ENCODE measurements around the gene ERCC8. TPM values are rescaled to one million over a fixed set of nuclear protein-coding genes. Genes with fewer than 3 reads are reported as not detected.
A peak's percentile ranks its signal among the peaks of the same experiment; 100 is the strongest.

ERCC8 gene
- total and polyA plus RNA-seq, 10 of the 15 experiments (the other 5 are each of a cell fraction or from before 2014, with no cell fraction given) = 10.4 to 31.2 (median 16.4) TPM

DNA sequence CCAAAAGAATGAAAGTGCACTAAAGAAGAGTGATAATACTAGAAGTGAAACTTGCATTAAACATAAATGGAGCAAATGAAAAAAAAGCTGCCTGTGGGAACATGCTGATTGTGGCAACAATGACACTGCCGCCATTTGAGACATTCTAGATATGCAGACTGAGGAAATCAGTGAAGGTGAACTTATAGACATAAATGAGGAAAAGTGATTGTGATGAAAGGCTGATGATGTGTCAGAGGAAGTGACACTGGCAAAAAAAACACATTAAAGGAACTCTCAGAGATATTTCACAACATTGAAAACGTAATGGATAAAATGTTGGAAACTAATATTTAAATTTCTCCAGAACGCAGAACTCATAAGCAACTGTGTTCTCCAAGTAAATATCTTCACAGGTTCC is 1.2 kb downstream of the ERCC8 start:
- 62% methylated on average over 3 of the region's 3 CpGs for WGBS (ENCODE audit: insufficient coverage, insufficient replicate concordance, low lambda C conversion rate, missing lambda C conversion rate)
- Histone ChIP-seq H3K79me2 (ENCODE audit: control insufficient read depth, insufficient read depth, low read length) (peaks cover 45% of the 10 kb centered on the region), H3K9me3 (replicated peaks; ENCODE audit: control insufficient read depth, insufficient read depth, low read length) (no peaks in the 10 kb centered on the region; the same call in 2 of the 3 replicates), H3K4me3 (peak overlapping the region; percentile 98; the same call in 1 of the 2 replicates), H3K36me3 (ENCODE audit: control insufficient read depth in 2 of 2, insufficient read depth in 2 of 2, low read length in 1 of 2) (no peaks in the 10 kb centered on the region; a peak in 2 of 4 replicates), H2AFZ (ENCODE audit: control insufficient read depth, low read depth, low read length) (no peak overlapping the region), H4K20me1 (ENCODE audit: control insufficient read depth, insufficient read depth) (no peaks in the 10 kb centered on the region), H3K4me1 (ENCODE audit: control insufficient read depth, insufficient read depth, low read length) (no peaks in the 10 kb centered on the region), H3K27ac (ENCODE audit: control insufficient read depth, insufficient read depth) (no peak overlapping the region), H3K9ac (ENCODE audit: control insufficient read depth, insufficient read depth, low read length) (no peak overlapping the region), H3K27me3 (replicated peaks in 1 of 2; ENCODE audit: control insufficient read depth in 2 of 2, insufficient read depth in 2 of 2, low read length in 1 of 2) (no peaks in the 10 kb centered on the region), H3K4me2 (ENCODE audit: control insufficient read depth, insufficient read depth) (peak overlapping the region; percentile 83)
- DNase-seq (ENCODE audit: low read depth, low spot score) (no peak), FAIRE-seq (no peak), ATAC-seq (no peak)
- ChIA-PET SMC1A (ENCODE audit: uncharacterized antibody, unreplicated experiment) (no interaction called here), RAD21 (ENCODE audit: unreplicated experiment) (no interaction called here), POLR2A (no interaction called here), CTCF (interaction anchor here (1.0 kb wide), 1 partner anchor 9 kb away, joined by 3 read pairs; no protein-coding TSS in a partner anchor)
- no peak for TF ChIP-seq NR2C2 (IDR thresholded peaks at IDR 0.05; ENCODE audit: borderline replicate concordance, control insufficient read depth, insufficient read length, low read depth)
- no peak for TF ChIP-seq TCF3 (IDR thresholded peaks at IDR 0.05; ENCODE audit: borderline replicate concordance, insufficient read depth, low read depth, low read length)
- TF ChIP-seq SRF (IDR thresholded peaks at IDR 0.05; ENCODE audit: low read depth in 2 of 2, low read length in 2 of 2) = no peak
- no peak for TF ChIP-seq NFXL1 (IDR thresholded peaks at IDR 0.05; ENCODE audit: borderline replicate concordance)
- no peak for TF ChIP-seq BACH1 (IDR thresholded peaks at IDR 0.05; ENCODE audit: borderline replicate concordance)
- TF ChIP-seq NFIC (IDR thresholded peaks at IDR 0.05; ENCODE audit: low read depth, low read length) = no peak
- TF ChIP-seq JUNB (IDR thresholded peaks at IDR 0.05) = no peak
- no peak for TF ChIP-seq SIX5 (IDR thresholded peaks at IDR 0.05; ENCODE audit: low read depth, low read length, severe bottlenecking)
- TF ChIP-seq RAD51 (IDR thresholded peaks at IDR 0.05) = no peak
- TF ChIP-seq USF2 (IDR thresholded peaks at IDR 0.05; ENCODE audit: borderline replicate concordance, low read depth, low read length) = no peak
- TF ChIP-seq HDAC2 (IDR thresholded peaks at IDR 0.05) = no peak
- TF ChIP-seq CHD4 (IDR thresholded peaks at IDR 0.05) = no peak
- no peak for TF ChIP-seq MYC (IDR thresholded peaks at IDR 0.05; ENCODE audit: insufficient read depth, insufficient read length, insufficient replicate concordance, low read length, severe bottlenecking)
- TF ChIP-seq MXI1 (IDR thresholded peaks at IDR 0.05; ENCODE audit: low read depth, low read length) = no peak
- no peak for TF ChIP-seq LARP7 (IDR thresholded peaks at IDR 0.05)
- TF ChIP-seq, protein P1, sequence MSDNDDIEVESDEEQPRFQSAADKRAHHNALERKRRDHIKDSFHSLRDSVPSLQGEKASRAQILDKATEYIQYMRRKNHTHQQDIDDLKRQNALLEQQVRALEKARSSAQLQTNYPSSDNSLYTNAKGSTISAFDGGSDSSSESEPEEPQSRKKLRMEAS (IDR thresholded peaks at IDR 0.05; ENCODE audit: low read depth, low read length) = no peak
- no peak for TF ChIP-seq ZNF217 (IDR thresholded peaks at IDR 0.05)
- TF ChIP-seq ZNF384 (IDR thresholded peaks at IDR 0.05; ENCODE audit: borderline replicate concordance, low read depth, low read length) = no peak
- TF ChIP-seq ASH2L (IDR thresholded peaks at IDR 0.05; ENCODE audit: borderline replicate concordance, low read depth) = no peak
- in situ Hi-C loops (cut with MboI) = loop anchor here (25.0 kb wide), 1 partner anchor 256 kb away; no protein-coding TSS in a partner anchor
- BruUV-seq (replicated peaks) = no TSS peak
- intact Hi-C loops (cut with micrococcal nuclease; ENCODE audit: unreplicated experiment) = loop anchor here (5.0 kb wide), 1 partner anchor 641 kb away; no protein-coding TSS in a partner anchor
